GM18858 (cell line): ENCODE results near the gene HEATR9.
"Not testable (repeated sequence)": the region's sequence is repeated elsewhere in the genome, so short reads cannot be mapped to it uniquely, and the experiment has no call there.

Experiments used
- ATAC-seq: cut with Tn5 transposase; IDR thresholded peaks from one replicate; pipeline ENCODE4 v1.9.1; 2021; ENCODE audit not compliant: unreplicated experiment

HEATR9 gene, protein sequence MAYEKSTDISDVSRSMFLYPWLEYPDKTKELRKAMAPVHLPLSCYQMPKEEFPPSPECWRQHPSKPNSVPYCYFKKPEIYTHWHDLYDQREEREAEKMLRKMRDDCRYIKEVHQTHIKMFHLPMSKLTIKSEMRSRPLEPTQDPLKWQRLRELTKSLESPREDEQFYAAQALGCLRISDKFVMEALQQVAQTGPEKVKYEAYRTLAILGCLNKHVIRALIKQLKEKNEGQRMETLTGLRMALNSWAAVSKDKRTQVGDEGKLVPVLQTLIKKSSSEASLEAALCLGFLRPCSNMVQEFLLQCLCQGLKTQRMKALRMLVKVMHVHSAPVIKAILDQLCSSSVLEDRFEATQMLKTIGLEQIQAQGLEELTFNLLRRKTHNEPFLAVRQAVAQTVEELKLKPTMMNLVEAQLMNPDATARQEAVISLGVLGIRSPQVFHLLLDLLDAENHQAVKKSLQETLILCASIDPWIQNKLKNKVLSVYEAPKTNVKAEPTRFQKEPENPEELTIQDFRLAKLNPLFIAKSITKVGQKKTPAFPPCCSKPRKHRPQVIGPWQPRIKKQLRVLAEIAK

DNA sequence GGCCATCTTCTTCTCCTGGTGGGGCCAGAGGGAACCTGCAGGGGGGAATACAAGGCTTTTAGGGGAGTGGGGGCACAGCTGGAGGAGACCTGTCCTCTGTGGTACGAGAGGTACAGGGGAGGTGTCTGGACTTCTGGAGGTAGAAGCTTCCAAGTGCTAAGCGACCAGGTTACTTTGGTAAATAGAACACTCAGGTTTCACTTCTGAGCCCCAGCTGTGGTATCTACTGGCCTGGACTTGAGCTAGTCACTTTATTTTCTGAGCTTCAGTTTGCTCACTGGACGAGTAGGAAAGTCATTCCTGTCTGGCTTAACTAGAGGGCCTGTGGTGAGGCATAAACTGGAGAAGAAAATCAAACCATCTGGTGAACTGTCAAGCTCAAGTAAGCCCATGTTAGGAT lies at the start of gene HEATR9:
Gene HEATR9 (minus strand): TSS at position 155 of the 400 bp plus-strand sequence. CDS start 149 bp downstream, at position 6.
- no peak for ATAC-seq

DNA sequence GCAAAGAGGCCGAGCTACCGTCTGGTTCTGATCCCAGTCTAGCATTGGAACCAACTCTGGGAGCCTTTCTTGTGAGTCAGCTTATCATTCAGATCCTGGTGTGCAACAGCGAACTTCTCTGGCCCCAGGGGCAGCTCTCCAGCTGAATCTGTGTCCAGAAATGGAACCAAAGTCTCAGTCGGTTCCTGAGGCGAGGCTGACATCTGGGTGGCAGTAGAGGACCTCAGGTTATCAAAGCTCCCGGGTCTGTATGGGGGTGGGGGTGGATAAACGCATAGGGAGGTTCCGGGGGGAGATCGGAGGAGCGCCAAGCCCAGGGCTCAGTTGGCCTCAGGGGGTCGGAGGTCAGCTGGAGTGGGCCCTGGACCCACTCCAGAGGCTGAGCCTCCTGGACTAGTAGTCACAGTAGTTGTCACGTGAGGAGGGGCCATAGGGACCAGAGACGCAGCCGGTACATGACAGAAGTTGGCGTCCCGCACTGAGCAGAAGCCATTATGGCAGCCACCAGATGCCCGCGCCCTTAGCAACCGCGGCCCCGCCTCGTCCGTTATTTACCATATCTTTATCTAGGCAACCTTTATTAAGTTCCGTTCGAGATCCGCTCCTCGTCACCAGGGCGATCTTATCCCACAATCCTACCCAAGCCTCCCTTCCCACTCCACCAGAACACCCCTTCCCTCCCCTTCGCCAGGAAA lies 49.0 kb upstream of the HEATR9 start:
- ATAC-seq: no peak

DNA sequence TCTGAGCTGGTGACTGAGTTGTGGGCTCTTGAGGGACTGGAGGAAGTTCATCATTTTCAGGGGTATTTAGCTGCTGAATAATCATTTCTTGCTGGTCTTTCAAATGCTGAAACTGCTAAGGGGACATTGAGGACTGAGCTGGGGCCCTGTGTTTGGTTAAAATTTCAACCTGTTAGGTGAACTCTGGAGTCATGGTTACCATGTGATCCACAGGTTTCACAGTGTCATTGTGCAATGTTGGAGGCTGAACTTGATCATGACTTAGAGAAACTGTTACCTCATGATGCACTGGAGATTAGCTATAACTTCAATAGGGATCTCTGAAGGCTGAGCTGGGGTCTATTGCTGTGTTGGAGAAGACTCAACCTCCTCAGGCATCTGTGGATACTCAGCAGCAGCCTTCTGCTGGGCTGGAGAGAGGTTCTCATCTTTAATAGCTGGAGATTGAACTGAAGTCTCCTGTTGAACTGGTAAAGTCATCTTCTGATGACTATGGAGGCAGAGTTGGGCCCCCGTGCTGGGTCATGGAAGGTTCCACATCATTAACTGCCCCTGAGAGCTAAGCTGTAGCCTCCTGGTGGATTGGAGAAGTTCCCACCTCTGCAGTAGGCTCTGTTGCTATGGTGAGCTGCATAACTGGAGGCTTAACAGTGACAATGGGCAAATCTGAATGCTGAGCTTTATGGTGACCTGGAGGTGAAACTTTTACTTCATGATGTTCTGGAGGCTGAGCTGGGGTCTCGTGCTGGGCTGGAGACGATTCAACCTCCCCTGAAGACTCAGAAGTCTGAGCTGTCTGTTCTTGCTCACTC lies 46.7 kb upstream of the HEATR9 start:
- ATAC-seq: no peak

DNA sequence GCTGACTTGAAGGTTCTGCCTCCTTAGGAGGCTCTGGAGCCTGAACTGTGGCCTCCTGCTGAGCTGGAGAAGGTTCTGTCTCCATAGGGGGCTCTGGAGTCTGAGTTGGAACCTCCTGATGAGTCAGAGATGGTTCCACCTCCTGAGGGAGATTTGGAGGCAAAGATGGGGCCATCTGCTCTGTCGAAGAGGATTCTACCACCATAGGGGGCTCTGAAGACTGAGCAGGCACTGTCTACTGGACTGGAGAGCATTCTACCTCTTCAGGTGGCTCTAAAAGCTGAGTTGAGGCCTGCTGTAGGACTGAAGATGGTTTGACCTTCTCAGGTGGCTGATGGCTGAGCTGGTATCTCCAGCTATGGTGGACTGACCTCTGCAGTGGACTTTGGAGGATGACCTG lies 45.7 kb upstream of the HEATR9 start:
- ATAC-seq: no peak

DNA sequence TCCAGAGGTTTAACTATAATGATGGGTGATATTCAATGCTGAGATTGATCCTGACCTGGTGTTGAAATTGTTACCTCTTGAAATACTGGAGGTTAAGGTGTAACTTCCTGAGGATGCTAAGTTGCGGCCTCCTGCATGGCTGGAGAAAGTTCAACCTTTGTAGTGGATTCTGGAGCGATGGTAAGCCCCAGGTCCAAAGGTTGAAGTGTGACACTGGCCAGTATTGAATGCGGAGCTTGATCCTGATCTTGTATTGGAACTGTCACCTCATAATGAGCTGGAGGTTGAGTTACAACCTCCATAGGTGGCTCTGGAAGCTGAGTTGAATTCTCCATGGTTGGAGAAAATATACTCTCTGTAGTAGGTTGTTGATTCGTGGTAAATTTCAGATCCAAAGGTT lies 44.9 kb upstream of the HEATR9 start:
- no peak for ATAC-seq

DNA sequence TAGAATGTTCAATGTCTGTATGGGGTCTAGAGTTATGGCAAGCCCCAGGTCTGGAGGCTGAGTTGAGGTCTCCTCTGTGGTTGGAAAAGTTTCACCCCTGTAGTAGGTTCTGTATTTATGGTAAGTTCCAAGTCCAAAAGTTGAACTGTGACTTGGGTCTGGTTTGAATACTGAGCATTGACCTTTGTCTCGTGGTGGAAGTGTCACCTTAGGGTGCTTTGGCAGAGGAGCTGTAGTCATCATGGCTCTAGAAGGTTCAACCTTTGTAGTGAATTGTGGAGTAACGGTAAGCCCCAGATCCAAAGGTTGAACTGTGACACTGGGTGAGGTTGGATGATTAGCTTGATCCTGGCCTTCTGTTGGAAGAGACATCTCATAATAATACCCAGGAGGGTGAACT lies 44.3 kb upstream of the HEATR9 start:
- no peak for ATAC-seq

DNA sequence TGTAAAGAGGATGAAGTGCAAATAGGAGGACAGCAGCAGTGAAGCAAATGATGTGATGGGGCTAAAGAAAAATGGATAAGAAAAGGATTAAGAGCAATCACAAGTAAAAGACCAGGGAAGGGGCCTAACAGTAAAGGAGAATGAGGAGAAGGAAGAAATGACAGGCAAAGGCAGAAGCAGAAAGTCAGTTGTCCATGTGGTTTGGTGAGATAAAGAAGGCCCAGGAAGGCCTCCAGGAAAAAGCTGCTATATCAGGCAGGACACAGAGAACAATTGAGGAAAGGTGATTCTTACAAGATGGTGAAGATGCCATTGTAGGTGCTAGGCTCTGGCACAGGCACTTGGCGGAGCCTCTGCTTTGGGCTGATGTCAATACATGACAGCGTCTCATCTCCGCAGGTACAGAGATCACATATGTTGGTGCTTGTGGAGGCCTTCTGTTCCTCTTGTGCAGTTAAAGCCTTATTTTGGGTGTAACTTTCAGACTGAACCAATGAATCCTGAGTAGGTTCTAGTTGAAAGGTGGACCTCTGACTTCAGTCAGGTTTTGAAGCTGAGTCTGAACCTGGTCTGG lies 43.7 kb upstream of the HEATR9 start:
- ATAC-seq: no peak

DNA sequence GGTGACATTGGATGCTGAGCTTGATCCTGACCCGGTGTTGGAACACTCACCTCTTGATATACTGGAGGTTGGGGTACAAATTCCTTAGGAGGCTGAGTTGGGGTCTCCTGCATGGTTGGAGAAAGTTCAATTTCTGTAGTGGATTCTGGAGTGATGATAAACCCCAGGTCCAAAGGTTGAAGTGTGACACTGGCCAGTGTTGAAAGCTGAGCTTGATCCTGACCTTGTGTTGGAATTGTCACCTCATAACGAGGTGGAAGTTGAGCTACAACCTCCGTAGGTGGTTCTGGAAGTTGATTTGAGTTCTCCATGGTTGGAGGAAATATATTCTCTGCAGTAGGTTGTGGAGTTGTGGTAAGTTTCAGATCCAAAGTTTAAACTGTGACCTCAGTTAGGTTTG lies 40.7 kb upstream of the HEATR9 start:
- no peak for ATAC-seq

DNA sequence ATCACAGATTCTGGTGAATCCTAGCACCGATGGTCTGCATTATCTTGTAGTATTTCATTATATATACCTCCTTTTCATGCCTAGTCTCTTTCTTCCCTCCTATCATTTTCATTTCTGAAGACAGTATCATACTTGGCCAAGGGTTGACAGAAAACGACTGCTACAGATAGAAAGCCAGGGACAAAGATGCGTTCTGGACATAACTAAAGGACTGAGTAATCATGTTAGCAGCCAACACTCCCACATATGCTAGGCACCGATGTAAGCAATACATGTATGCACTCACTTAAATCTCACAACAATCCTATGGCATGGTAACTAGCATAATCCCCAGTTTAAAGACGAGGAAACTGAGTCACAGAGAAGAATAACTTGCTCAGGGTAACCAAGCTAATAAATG lies 39.0 kb upstream of the HEATR9 start:
- no peak for ATAC-seq

DNA sequence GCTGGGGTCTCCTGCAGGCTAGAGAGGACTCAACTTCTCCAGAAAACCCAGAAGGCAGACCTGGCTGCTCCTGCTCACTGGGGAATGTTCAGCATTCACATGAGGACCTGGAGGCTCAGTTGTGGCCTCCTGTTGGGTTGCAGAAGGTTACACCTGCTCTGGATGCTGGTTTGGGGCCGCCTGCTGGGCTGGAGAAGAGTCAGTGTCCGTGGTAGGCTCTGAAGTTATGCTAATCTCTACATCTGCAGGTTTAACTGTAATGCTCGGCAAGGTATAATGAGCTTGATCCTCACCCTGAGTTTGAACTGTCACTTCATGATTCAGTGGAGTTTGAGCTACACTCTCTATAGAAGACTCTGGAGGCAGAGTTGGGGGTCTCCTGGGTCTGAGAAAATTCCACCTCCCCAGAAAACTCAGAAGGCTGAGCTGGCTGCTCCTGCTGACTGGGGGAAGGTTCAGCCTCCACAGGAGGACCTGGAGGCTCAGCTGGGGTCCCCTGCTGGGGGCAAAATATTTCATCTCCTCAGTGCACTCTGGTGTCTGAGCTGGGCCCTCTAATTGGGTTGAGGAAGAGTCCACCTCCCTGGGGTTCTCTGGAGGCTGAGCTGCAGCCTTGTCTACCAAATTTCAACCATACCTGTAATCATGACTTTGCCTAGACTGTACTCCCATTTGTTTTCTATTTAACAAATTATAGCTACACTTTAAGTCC lies 38.4 kb upstream of the HEATR9 start:
- no peak for ATAC-seq

DNA sequence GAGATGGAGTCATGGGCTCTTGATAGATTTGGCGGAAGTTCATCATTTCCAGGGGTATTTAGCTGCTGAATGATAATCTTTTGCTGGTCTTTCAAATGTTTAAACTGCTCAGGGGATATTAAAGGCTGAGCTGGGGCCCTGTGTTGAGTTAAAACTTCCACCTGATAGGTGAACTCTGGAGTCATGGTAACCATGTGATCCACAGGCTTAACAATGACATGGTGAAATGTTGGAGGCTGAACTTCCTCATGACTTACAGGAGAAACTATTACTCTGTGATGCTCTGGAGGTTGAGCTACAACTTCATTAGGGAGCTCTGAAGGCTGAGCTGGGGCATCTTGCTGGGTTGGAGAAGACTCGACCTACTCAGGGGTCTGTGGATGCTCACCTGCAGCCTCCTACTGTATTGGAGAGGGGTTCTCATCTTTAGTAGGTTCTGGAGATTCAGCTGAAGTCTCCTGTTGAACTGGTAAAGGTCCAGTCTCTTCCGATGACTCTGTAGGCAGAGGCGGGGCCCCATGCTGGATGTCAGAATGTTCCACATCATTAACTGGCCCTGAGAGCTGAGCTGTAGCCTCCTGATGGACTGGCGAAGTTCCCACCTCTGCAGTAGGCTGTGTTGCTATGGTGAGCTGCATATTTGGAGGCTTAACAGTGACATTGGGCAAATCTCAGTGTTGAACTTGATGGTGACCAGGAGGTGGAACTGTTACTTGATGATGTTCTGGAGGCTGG lies 37.7 kb upstream of the HEATR9 start:
- ATAC-seq: no peak

DNA sequence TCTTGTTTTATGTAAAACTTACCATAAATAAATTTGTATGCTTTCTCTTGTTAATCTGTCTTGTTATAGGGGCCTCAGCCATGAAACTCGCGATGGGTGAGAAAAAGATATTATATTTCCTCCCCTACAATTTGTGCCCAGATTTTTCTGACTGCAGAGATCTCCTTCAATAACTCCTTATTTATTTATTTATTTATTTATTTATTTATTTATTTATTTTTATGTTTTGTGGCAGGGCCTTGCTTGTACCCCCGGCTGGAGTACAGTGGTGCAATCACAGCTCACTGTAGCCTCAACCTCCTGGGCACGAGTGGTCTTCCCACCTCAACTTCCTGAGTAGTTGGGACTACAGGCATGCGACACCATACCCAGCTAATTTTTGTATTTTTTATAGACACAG lies 34.8 kb upstream of the HEATR9 start:
- no peak for ATAC-seq

DNA sequence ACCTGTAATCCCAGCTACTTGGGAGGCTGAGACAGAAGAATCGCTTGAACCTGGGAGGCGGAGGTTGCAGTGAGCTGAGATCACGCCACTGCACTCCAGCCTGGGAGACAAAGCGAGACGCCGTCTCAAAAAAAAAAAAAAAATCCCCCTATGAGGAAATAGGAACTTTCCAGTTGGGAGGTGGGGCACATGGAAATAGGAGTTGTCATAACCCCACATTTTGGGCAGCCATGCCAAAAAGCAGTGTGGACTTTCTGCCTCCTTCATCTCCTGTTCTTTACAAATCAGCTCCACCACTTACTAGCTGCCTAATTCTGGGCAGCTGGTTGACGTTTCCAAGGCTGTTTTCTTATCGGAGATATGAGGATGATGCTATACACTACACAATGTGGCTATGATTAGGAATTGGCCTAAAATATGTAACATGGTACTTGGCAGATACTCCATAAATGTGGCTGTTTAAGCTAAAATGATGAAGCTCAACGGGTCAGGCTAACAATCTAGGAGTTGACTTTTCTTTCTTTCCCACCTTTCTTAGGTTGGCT lies 33.0 kb upstream of the HEATR9 start:
- ATAC-seq: no peak

DNA sequence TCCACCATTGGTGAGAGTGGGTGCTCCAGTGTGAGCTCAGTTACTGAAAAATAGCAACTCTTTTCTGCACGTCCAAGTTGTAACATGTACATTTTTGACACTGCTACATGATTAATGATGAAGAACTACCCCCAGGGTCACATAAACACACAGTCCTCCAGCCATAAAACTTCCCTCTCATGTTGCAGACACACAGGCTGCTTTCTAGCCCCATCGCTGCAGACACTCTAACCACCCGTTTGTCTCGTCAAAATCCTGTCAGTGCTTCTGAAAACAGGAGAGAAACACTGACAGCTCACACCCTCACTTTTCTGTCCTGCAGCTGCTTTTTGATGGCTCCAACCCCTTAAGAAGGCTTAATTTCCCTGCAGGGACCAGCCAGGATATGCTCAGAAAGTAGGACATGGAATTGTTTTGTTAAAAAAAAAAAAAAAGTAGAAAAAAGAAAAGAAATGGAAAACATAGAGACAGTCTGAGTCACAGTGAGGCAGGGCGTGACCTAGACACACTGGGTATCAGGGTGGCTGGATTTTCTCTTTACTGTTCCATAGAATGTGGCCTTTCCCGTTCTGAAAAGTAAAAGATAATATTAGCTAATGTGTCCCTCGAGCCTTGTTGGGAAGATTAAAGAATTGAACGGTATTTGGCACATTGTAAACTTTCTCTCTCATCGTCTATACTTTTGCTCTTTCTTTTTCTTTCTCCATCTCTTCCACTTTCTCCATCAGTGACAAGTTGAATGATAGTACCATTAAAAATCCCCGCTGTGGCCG lies 32.2 kb upstream of the HEATR9 start:
- no peak for ATAC-seq

DNA sequence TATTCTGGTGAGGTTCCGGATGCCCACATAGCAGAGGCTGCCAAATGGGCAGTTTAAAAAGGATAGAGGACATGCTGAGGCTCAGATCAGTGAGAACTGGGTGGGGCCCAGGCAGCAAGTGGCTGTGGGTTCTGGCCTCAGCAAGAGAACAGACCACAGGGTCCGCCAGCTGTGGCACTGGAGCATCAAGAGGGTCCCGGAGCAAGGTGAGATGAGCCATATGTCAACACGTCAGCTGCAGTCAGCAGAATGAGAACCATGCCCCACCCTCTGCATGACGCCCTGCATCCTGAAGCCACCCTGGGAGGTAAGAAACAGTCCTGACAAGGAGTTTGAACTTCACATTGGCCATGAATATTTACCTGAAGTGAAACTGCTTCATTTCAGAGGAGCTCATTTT lies 31.6 kb upstream of the HEATR9 start:
- no peak for ATAC-seq

DNA sequence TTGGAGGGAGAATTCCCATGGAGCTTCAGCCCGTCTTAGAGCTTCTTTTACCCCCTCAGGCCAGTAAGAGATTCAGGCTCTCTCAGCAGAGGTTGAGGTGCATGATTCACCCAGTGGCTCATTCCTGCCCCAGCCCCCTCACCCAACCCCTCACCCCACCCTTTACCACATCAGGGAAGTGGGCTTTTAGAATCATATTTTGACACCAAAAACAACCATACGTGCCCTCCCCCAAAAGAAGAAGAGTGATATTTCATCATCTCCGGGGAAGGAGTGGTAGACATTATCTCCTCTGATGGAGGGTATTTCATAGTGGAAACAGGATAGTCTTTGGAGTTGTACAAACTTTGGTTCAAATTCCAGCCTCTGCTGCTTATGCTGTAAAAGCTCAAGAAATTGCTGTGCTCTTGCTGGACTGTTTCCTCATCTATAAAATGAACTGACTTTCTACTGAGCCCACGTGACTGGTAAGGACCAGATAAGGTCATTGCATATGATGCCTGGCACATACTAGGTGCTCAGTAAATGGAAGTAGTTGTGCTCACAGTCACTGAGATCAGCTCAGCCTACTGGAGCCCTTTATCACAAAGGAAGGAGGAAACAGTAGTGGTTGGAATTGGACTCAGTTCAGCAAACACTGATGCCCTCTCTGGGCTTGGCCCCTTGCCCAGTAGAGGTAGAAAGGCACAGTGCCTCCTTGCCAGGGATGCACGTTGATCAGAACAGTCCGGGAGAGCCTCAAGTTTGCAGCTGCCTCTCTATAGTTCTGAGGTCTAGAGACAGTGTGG lies 29.8 kb upstream of the HEATR9 start:
- no peak for ATAC-seq

DNA sequence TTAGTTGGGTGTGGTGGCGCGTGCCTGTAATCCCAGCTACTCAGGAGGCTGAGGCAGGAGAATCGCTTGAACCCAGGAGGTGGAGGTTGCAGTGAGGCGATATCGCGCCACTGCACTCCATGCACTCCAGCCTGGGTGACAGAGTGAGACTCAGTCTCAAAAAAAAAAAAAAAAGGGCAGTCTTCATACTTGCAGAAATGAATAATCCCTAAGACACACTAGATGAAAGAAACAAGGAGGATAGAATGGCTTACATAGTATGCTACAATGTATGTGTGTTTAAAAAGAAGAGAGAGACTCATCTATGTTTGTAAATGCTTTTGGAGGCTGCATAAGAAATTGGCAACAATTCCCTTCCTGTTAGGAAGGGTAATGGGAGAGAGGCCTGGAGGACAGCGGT lies 29.1 kb upstream of the HEATR9 start:
- not testable (repeated sequence) for ATAC-seq
